ENCODE measurements around the gene MAP4K2. TPM values are rescaled to one million over a fixed set of nuclear protein-coding genes. Genes with fewer than 3 reads are reported as not detected.

The MAP4K2 gene
- total RNA-seq, 1 donor from 2014 or later, result 18.0 TPM

Other genes starting within 250 kb of the MAP4K2 start
- gene SLC22A11, start 247.3 kb downstream of the MAP4K2 start, total RNA-seq, result not detected
- gene SLC22A12, start 212.0 kb downstream of the MAP4K2 start, total RNA-seq, result not detected
- 13.7 TPM for gene NRXN2, start 80.0 kb downstream of the MAP4K2 start, total RNA-seq
- gene RASGRP2, start 59.1 kb downstream of the MAP4K2 start, total RNA-seq, result 39.7 TPM
- gene PYGM, start 43.2 kb downstream of the MAP4K2 start, total RNA-seq, result 8.1 TPM
- 366 TPM for gene SF1, start 24.7 kb downstream of the MAP4K2 start, total RNA-seq
- gene MEN1, start 7.3 kb upstream of the MAP4K2 start, total RNA-seq, result 17.7 TPM
- gene CDC42BPG, start 41.4 kb upstream of the MAP4K2 start, total RNA-seq, result 0.58 TPM
- 64.5 TPM for gene EHD1, start 75.4 kb upstream of the MAP4K2 start, total RNA-seq
- 28.0 TPM for gene ATG2A, start 114.0 kb upstream of the MAP4K2 start, total RNA-seq
- gene PPP2R5B, start 121.5 kb upstream of the MAP4K2 start, total RNA-seq, result 21.1 TPM
- not detected for gene GPHA2, start 132.7 kb upstream of the MAP4K2 start, total RNA-seq
- not detected for gene MAJIN, start 168.9 kb upstream of the MAP4K2 start, total RNA-seq
- 2.9 TPM for gene BATF2, start 193.8 kb upstream of the MAP4K2 start, total RNA-seq
- gene ARL2, start 210.9 kb upstream of the MAP4K2 start, total RNA-seq, result 130 TPM
- 34.4 TPM for gene SNX15, start 224.2 kb upstream of the MAP4K2 start, total RNA-seq
- gene SAC3D1, start 238.0 kb upstream of the MAP4K2 start, total RNA-seq, result 4.9 TPM